Inferior parietal cortex (tissue), 1 donor: ENCODE data around the gene INS.

Source experiments
- DNase-seq: peaks from one replicate; pipeline ENCODE4 v3.0.0-alpha.2; 2016; ENCODE audit errors: extremely low spot score

The INS gene

GRCh38 chr11:2160736-2161259 is at the start of gene INS:
Gene INS, minus strand, starts transcription at chr11:2161209. Its CDS starts 238 bp downstream, at chr11:2160971.
- DNase-seq, result no peak

GRCh38 chr11:2210366-2211112 is 49.5 kb upstream of the INS start:
- DNase-seq, result no peak

GRCh38 chr11:2209900-2210321 is 48.9 kb upstream of the INS start:
- DNase-seq, result no peak

GRCh38 chr11:2209370-2209801 is 48.4 kb upstream of the INS start:
- DNase-seq, result no peak

GRCh38 chr11:2208691-2209369 is 47.8 kb upstream of the INS start:
- DNase-seq, result no peak

GRCh38 chr11:2207773-2208621 is 47.0 kb upstream of the INS start:
- DNase-seq, result no peak

- no peak for DNase-seq
These were observed 46.2 kb upstream of the INS start for GRCh38 chr11:2207212-2207611.

GRCh38 chr11:2205981-2206690 is 45.1 kb upstream of the INS start:
- DNase-seq, result no peak

- DNase-seq, result no peak
These were observed 44.3 kb upstream of the INS start for GRCh38 chr11:2205214-2205720.

- no peak for DNase-seq
These were observed 43.6 kb upstream of the INS start for GRCh38 chr11:2204361-2205213.

GRCh38 chr11:2203440-2204259 is 42.6 kb upstream of the INS start:
- DNase-seq, result no peak

GRCh38 chr11:2202900-2203439 is 42.0 kb upstream of the INS start:
- DNase-seq, result no peak

- no peak for DNase-seq
These were observed 41.3 kb upstream of the INS start for GRCh38 chr11:2202071-2202899.

- DNase-seq, result no peak
These were observed 40.5 kb upstream of the INS start for GRCh38 chr11:2201542-2201941.

- DNase-seq, result no peak
These were observed 40.0 kb upstream of the INS start for GRCh38 chr11:2200957-2201519.

- DNase-seq, result no peak
These were observed 39.5 kb upstream of the INS start for GRCh38 chr11:2200536-2200935.

- no peak for DNase-seq
These were observed 38.7 kb upstream of the INS start for GRCh38 chr11:2199466-2200341.
